OCI-LY7 (cell line): ENCODE results near the gene LOXHD1.

ENCODE experiments used
- EZH2phosphoT487 ChIP-seq: fragments of 200-600 bp; sonication (generic); IDR thresholded peaks from 2 replicates; pipeline ENCODE4 v1.6.1; 2018; ENCODE audit warnings: low read depth, borderline replicate concordance, mild to moderate bottlenecking, mixed run types, antibody characterized with exemption, low read length, moderate library complexity, mixed read lengths
- TF ChIP-seq, protein P1 (sequence below): fragments of 200-600 bp; sonication (generic); conservative IDR thresholded peaks from 2 replicates; pipeline ENCODE4 v1.5.1; 2014; ENCODE audit warnings: mild to moderate bottlenecking, antibody characterized with exemption, low read length, moderate library complexity, mixed read lengths

DNA sequence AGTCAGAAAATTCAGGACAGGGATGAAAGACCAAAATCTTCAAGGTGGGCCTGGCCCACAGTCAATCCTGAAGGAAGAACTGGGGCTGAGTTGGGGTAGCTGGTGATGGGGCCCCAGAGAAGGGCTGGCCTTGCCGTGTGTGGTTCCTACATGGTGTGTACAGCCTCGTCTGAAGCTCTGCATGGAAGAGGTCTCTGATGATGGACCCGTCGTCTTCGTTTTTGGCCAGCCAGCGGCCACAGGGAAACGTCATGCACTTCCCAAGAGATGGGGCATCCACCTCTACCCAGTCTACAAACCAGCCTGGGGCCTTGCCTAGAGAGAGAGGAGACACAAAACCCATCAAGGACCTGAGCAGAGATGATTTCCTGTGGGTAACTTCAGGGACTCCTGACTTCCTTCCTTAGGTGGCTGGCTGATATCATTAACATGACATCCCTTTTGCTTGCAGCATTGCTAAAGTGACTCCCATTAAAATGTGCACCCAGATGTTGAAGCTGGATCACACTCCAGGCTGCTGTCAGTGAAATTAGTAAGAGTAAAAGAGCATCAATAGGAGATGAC lies 115.3 kb downstream of the LOXHD1 start:
- TF ChIP-seq, protein P1, sequence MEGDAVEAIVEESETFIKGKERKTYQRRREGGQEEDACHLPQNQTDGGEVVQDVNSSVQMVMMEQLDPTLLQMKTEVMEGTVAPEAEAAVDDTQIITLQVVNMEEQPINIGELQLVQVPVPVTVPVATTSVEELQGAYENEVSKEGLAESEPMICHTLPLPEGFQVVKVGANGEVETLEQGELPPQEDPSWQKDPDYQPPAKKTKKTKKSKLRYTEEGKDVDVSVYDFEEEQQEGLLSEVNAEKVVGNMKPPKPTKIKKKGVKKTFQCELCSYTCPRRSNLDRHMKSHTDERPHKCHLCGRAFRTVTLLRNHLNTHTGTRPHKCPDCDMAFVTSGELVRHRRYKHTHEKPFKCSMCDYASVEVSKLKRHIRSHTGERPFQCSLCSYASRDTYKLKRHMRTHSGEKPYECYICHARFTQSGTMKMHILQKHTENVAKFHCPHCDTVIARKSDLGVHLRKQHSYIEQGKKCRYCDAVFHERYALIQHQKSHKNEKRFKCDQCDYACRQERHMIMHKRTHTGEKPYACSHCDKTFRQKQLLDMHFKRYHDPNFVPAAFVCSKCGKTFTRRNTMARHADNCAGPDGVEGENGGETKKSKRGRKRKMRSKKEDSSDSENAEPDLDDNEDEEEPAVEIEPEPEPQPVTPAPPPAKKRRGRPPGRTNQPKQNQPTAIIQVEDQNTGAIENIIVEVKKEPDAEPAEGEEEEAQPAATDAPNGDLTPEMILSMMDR = no peak
- no peak for TF ChIP-seq EZH2phosphoT487
